ENCODE data around the gene RSPH9. TPM values are rescaled to one million over a fixed set of nuclear protein-coding genes. Genes with fewer than 3 reads are reported as not detected.
A peak's percentile ranks its signal among the peaks of the same experiment; 100 is the strongest.

RSPH9 gene
- total and polyA plus RNA-seq, 2 experiments from 2014 or later, result 0.10 to 0.39 TPM

DNA sequence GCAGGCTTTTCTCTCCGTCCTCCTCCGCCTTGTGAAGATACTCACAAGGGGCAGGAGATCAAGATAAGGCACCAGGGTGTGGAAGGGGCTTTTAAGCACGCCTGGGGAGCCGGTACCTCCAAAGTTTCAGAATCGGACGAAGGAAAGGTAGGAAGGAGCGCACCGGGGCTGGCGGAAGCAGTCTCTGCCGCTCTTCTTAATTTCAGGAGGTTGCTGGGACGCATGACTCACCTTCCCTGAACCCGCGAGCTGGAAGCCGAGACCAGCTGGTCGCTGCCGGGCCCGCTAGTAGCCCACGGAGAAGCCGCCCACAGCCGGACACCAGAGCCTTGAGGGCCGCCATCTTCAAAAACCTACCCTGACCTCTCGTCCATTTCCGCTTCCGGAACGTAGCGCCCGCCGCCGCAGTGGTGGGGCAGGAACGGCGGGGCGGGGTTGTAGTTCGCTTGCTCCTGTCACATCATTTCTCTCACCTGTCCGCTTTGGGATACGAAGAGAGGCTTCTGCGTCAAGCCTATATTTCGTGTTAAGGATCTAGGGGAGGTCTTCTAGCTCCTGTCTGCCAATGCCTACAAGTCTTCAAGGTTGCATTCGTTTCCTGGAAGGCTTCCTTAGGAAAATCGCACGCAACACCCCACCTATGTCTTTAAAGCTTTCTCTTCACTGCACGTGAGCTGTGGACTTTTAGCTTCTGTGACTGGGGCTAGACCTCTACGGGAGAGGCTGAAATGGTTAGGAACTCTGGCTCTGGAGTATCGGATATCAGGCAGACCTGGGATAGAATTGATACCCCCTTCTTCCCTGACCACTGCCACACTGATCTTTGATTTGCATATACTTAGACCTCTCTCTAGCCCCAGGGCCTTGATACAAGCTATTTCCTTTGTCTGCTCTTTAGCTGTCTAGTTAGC, 42.9 kb downstream of the RSPH9 start, which contains the start of gene MRPS18A:
MRPS18A (minus strand) TSS at position 355 of the 911 bp plus-strand sequence; CDS start at position 343, 12 bp downstream.
- Histone ChIP-seq H3F3A (replicated peaks; ENCODE audit: low read depth) (no peaks in the 10 kb centered on the region; the same call in 1 of the 2 replicates), H3K9me2 (ENCODE audit: insufficient read depth) (no peaks in the 10 kb centered on the region), H3K36me3 (ENCODE audit: insufficient read depth) (no peaks in the 10 kb centered on the region), H4K20me1 (replicated peaks; ENCODE audit: insufficient read depth) (peaks cover 20% of the 10 kb centered on the region), H2AFZ (peak within 1 kb of the TSS; percentile 97), H3K27me3 (ENCODE audit: insufficient read depth) (no peaks in the 10 kb centered on the region), H3K79me2 (replicated peaks; ENCODE audit: insufficient read depth) (peaks cover 48% of the 10 kb centered on the region), H3K27ac (ENCODE audit: low read depth) (peak within 1 kb of the TSS; percentile 65; the same call in 1 of the 2 replicates), H3K4me1 (ENCODE audit: insufficient read depth) (peaks cover 16% of the 10 kb centered on the region), H3K4me3 (peak within 1 kb of the TSS; percentile 93), H3K4me2 (peak within 1 kb of the TSS; percentile 98)
- Mint-ChIP-seq H3K9me3 (no peaks in the 10 kb centered on the region), H3K4me3 (peak within 1 kb of the TSS; percentile 93), H3K36me3 (ENCODE audit: low read depth) (no peaks in the 10 kb centered on the region; the same call in 2 of the 3 replicates), H3K4me1 (peaks cover 23% of the 10 kb centered on the region), H3K27me3 (ENCODE audit: insufficient read depth, low read depth, poor library complexity) (peaks cover 4% of the 10 kb centered on the region), H3K27ac (peak within 1 kb of the TSS; percentile 91)
- peak; percentile 90 for DNase-seq (ENCODE audit: low spot score)
- TF ChIP-seq, protein P1, sequence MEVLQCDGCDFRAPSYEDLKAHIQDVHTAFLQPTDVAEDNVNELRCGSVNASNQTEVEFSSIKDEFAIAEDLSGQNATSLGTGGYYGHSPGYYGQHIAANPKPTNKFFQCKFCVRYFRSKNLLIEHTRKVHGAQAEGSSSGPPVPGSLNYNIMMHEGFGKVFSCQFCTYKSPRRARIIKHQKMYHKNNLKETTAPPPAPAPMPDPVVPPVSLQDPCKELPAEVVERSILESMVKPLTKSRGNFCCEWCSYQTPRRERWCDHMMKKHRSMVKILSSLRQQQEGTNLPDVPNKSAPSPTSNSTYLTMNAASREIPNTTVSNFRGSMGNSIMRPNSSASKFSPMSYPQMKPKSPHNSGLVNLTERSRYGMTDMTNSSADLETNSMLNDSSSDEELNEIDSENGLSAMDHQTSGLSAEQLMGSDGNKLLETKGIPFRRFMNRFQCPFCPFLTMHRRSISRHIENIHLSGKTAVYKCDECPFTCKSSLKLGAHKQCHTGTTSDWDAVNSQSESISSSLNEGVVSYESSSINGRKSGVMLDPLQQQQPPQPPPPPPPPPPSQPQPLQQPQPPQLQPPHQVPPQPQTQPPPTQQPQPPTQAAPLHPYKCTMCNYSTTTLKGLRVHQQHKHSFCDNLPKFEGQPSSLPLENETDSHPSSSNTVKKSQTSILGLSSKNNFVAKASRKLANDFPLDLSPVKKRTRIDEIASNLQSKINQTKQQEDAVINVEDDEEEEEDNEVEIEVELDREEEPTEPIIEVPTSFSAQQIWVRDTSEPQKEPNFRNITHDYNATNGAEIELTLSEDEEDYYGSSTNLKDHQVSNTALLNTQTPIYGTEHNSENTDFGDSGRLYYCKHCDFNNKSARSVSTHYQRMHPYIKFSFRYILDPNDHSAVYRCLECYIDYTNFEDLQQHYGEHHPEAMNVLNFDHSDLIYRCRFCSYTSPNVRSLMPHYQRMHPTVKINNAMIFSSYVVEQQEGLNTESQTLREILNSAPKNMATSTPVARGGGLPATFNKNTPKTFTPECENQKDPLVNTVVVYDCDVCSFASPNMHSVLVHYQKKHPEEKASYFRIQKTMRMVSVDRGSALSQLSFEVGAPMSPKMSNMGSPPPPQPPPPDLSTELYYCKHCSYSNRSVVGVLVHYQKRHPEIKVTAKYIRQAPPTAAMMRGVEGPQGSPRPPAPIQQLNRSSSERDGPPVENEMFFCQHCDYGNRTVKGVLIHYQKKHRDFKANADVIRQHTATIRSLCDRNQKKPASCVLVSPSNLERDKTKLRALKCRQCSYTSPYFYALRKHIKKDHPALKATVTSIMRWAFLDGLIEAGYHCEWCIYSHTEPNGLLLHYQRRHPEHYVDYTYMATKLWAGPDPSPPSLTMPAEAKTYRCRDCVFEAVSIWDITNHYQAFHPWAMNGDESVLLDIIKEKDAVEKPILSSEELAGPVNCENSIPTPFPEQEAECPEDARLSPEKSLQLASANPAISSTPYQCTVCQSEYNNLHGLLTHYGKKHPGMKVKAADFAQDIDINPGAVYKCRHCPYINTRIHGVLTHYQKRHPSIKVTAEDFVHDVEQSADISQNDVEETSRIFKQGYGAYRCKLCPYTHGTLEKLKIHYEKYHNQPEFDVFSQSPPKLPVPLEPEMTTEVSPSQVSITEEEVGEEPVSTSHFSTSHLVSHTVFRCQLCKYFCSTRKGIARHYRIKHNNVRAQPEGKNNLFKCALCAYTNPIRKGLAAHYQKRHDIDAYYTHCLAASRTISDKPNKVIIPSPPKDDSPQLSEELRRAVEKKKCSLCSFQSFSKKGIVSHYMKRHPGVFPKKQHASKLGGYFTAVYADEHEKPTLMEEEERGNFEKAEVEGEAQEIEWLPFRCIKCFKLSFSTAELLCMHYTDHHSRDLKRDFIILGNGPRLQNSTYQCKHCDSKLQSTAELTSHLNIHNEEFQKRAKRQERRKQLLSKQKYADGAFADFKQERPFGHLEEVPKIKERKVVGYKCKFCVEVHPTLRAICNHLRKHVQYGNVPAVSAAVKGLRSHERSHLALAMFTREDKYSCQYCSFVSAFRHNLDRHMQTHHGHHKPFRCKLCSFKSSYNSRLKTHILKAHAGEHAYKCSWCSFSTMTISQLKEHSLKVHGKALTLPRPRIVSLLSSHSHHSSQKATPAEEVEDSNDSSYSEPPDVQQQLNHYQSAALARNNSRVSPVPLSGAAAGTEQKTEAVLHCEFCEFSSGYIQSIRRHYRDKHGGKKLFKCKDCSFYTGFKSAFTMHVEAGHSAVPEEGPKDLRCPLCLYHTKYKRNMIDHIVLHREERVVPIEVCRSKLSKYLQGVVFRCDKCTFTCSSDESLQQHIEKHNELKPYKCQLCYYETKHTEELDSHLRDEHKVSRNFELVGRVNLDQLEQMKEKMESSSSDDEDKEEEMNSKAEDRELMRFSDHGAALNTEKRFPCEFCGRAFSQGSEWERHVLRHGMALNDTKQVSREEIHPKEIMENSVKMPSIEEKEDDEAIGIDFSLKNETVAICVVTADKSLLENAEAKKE (CRISPR knock-in tag; IDR thresholded peaks at IDR 0.05), result no peak
- TF ChIP-seq STAT1 (IDR thresholded peaks at IDR 0.05; ENCODE audit: unreplicated experiment), result no peak
- peak; percentile 67 for TF ChIP-seq POLR2AphosphoS5 (IDR thresholded peaks at IDR 0.05; ENCODE audit: low read depth)
- TF ChIP-seq ZNF114 (CRISPR knock-in tag; IDR thresholded peaks at IDR 0.05), result no peak
- TF ChIP-seq JUNB (IDR thresholded peaks at IDR 0.05; ENCODE audit: unreplicated experiment), result no peak
- TF ChIP-seq EZH2 (IDR thresholded peaks at IDR 0.05; ENCODE audit: low read depth, unreplicated experiment), result no peak
- TF ChIP-seq CREB1 (CRISPR knock-in tag; IDR thresholded peaks at IDR 0.05; ENCODE audit: low read depth), result 0 out of 2 replicates have a peak, but pooled peaks have one; percentile 22
- TF ChIP-seq, protein P2, sequence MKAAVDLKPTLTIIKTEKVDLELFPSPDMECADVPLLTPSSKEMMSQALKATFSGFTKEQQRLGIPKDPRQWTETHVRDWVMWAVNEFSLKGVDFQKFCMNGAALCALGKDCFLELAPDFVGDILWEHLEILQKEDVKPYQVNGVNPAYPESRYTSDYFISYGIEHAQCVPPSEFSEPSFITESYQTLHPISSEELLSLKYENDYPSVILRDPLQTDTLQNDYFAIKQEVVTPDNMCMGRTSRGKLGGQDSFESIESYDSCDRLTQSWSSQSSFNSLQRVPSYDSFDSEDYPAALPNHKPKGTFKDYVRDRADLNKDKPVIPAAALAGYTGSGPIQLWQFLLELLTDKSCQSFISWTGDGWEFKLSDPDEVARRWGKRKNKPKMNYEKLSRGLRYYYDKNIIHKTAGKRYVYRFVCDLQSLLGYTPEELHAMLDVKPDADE (IDR thresholded peaks at IDR 0.05), result peak; percentile 79; the same call in 1 of the 2 replicates
- peak; percentile 99 for ATAC-seq

Measured in GM23338 (cell line).